Omental fat pad (tissue), 4 donors: ENCODE data around the gene QPRT. TPM values are rescaled to one million over a fixed set of nuclear protein-coding genes. Genes with fewer than 3 reads are reported as not detected.
"Not testable (repeated sequence)": the region's sequence is repeated elsewhere in the genome, so short reads cannot be mapped to it uniquely, and the experiment has no call there.

Source experiments
- ATAC-seq: fragments of 150-250 bp; one replicate; pipeline ENCODE4 v1.9.1; 2016; ENCODE audit warnings: mild to moderate bottlenecking, moderate library complexity; ENCODE audit not compliant: low FRiP score
- DNase-seq: peaks from one replicate; pipeline ENCODE4 v3.0.0-alpha.2; 2019; ENCODE audit warnings: low spot score
- CTCF ChIP-seq, 3 donors: fragments of 450-650 bp; IDR thresholded peaks; one replicate each; pipeline ENCODE4 v1.5.1; 2016 to 2017; ENCODE audit warnings: antibody characterized with exemption in 3 of 3, mild to moderate bottlenecking in 3 of 3, moderate library complexity in 2 of 3
- total RNA-seq, 4 donors: library from RNA; depleted of rRNA; stranded (reverse); fragments of >200 nt; gene quantifications; one replicate each; pipeline ENCODE4 v1.1.0, GENCODE V29; 2016

Gene QPRT
- total RNA-seq: 10 to 100 TPM in 2 of 4 donors, 1 to 10 TPM in 2; 6.1 to 27.1 (median 8.5) TPM

GRCh38 chr16:29678691-29679267 is at the start of gene QPRT:
QPRT (plus strand) TSS chr16:29679180; CDS start chr16:29679198, 18 bp downstream.
- no peak for TF ChIP-seq CTCF (IDR thresholded peaks at IDR 0.05)
- ATAC-seq (peak; percentile 58), DNase-seq (no peak)

- ATAC-seq, DNase-seq: not testable (repeated sequence)
Measured at GRCh38 chr16:29629318-29629717, 49.7 kb upstream of the QPRT start.

- not testable (repeated sequence) for DNase-seq, ATAC-seq
Measured at GRCh38 chr16:29631658-29632057, 47.3 kb upstream of the QPRT start.

GRCh38 chr16:29635902-29636301 is 43.1 kb upstream of the QPRT start:
- not testable (repeated sequence) for ATAC-seq, DNase-seq

GRCh38 chr16:29636368-29636767 is 42.6 kb upstream of the QPRT start:
- not testable (repeated sequence) for DNase-seq, ATAC-seq

GRCh38 chr16:29638751-29639150 is 40.2 kb upstream of the QPRT start:
- ATAC-seq: not testable (repeated sequence)

GRCh38 chr16:29641561-29641960 is 37.4 kb upstream of the QPRT start:
- no peak for TF ChIP-seq CTCF (IDR thresholded peaks at IDR 0.05)
- no peak for DNase-seq
- no peak for ATAC-seq

More at GRCh38 chr16:29638751-29639150, 40.2 kb upstream of the QPRT start:
- not testable (repeated sequence) for DNase-seq

GRCh38 chr16:29643596-29643995 is 35.4 kb upstream of the QPRT start:
- no peak for ATAC-seq
- no peak for DNase-seq
- no peak for TF ChIP-seq CTCF (IDR thresholded peaks at IDR 0.05)

GRCh38 chr16:29644338-29644857 is 34.6 kb upstream of the QPRT start:
- DNase-seq: no peak
- no peak for TF ChIP-seq CTCF (IDR thresholded peaks at IDR 0.05)
- no peak for ATAC-seq
